ENCODE measurements around the gene PDGFRB.

Gene PDGFRB

GRCh38 chr5:150126921-150127265 is 28.8 kb downstream of the PDGFRB start:
- DNase-seq, result no peak

- DNase-seq, result no peak
Observed at GRCh38 chr5:150126199-150126920, 29.3 kb downstream of the PDGFRB start.

- no peak for DNase-seq
Observed at GRCh38 chr5:150125334-150125733, 30.3 kb downstream of the PDGFRB start.

DNA sequence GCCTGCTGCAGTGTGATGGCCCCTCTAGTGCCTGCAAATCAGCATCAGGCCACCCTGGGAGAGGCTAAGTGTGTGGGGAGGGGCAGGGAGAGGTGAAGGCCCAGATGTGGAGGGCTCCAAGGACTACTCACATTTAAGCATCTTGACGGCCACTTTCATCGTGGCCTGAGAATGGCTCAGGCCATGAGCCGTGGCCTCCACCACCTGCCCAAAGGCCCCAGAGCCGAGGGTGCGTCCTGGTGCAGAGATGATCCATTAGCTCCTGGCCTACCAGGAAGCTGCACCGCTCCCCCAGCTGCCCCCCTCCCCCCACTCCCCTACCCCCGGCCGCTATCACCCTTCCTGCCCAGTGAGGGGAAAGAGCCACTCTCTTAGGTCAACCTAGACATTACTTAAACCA is 31.0 kb downstream of the PDGFRB start:
- DNase-seq, result no peak

DNA sequence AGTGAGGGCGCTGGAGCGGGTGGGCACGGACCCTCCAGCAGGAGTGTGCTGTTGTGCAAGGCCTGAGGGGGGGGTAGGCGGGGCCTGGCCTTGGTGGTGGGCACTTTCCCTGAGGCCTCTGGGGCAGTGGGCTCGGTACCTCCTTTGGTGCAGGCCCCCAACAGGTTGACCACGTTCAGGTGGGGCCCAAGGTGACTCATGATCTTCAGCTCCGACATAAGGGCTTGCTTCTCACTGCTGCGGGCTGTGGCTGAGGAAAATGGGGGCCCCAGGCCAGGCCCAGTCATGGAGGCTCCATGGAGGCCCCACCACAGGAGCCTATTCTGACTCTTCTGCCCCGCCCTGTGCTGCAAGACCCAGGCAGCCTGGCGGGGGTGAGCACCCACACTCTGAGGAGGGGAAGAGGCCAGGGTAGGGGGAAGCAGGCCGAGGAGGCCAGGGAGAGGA is 31.5 kb downstream of the PDGFRB start:
- no peak for DNase-seq

GRCh38 chr5:150123542-150123941 is 32.1 kb downstream of the PDGFRB start:
- no peak for DNase-seq

GRCh38 chr5:150122536-150123481 is 32.8 kb downstream of the PDGFRB start:
- no peak for DNase-seq

GRCh38 chr5:150122158-150122510 is 33.5 kb downstream of the PDGFRB start:
- DNase-seq, result no peak

DNA sequence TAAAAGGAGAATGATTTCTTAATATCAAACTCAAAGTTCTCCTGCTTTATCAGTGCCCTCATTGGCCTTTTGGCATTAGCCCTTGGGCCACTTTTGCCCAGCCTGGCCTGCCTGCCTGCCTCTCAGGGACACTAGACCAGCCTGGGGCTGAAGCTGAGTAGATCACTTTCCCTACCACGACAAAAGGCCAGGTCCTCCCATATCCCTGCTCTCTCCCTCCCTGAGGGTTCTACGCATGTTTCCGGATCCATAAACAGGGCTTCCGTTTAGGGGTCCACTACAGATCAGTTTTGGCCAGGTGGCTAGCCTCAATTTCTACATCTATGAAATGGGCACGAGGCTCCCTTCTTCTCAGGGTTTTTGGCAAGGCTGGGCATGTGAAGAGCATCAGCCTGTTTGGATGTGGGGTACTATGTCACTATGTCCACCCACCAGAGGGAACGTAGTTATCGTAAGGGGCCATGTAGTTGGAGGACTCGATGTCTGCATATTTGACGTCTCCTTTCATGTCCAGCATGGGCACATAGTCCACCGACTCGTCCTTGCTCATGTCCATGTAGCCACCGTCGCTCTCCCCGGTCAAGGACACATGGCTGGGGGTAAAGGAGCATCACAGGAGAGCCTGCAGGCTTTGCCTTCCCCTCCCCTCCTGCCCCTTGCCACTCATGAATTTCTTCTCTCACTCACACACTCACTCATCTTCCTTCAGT is 34.0 kb downstream of the PDGFRB start:
- DNase-seq, result no peak

- no peak for DNase-seq
Observed at GRCh38 chr5:150120617-150121447, 34.8 kb downstream of the PDGFRB start.

GRCh38 chr5:150120062-150120441 is 35.6 kb downstream of the PDGFRB start:
- DNase-seq, result no peak

GRCh38 chr5:150119421-150120061 is 36.1 kb downstream of the PDGFRB start:
- no peak for DNase-seq

- no peak for DNase-seq
Observed at GRCh38 chr5:150118561-150119229, 37.0 kb downstream of the PDGFRB start.

- no peak for DNase-seq
Observed at GRCh38 chr5:150117945-150118560, 37.6 kb downstream of the PDGFRB start.

DNA sequence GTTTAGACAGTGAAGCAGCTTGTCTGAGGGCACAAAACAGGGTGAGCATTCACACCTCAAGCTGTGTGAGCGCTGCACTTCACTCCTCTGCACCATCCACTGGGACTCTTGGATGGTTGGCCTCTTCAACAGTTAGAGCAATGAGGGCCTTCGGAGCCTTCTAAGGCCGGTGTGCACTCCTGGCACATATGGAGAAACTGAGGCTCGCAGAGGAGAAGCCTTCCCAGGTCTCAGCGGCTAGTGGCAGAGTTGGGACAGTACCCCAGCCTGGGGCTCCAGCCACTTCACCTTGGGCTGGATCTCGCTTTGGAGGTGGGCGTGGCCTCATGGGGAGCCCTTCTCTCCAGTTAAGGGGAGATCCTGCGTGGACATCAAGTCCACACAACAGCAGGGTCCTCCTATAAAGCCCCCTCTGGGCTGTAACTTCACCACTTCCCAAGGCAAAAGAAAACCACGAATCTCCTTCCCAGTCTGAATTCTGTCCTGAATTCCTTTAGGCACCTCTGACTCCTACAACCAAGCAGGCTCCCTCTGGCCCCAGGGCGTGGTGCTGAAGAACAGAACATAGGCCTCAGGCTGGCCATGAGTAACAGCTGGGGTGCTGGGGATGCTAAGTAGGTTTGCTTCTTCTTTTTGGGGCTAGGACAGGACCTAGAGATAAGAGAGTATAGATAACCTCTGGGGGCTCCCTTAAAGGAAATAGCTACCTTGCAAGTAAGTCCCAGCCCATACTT is 38.8 kb downstream of the PDGFRB start:
- DNase-seq, result no peak

DNA sequence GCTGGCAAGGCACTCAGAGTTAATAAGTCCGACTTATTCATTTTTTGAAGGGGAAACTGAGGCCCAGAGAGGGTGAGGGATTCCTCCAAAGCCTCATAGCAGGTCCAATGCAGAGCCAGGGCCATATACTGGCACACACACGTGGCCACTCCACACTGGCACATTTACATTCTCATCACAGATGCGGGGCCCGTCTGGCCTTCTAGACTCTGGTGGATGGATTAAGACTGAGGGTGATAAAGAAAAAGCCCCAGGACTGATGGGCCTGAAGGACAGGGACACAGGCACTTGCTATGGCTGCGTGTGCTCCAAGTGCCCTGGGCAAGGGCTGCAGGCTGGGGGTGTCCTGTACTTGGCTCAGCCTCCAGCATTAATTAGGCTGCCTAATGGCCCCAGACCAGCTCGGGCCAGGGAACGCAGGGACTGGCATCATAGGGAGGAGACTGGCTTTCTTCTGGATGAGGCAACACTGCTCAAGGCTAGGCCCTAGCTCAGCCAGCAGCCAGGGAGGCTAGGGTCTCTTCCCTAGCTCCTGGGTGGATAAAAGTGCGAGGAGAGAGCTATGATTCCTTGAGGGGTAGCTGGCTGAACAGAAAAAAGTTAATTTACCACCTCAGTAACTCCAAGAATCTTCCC is 40.8 kb downstream of the PDGFRB start:
- DNase-seq, result no peak

- no peak for DNase-seq
Observed at GRCh38 chr5:150114102-150114641, 41.5 kb downstream of the PDGFRB start.

DNA sequence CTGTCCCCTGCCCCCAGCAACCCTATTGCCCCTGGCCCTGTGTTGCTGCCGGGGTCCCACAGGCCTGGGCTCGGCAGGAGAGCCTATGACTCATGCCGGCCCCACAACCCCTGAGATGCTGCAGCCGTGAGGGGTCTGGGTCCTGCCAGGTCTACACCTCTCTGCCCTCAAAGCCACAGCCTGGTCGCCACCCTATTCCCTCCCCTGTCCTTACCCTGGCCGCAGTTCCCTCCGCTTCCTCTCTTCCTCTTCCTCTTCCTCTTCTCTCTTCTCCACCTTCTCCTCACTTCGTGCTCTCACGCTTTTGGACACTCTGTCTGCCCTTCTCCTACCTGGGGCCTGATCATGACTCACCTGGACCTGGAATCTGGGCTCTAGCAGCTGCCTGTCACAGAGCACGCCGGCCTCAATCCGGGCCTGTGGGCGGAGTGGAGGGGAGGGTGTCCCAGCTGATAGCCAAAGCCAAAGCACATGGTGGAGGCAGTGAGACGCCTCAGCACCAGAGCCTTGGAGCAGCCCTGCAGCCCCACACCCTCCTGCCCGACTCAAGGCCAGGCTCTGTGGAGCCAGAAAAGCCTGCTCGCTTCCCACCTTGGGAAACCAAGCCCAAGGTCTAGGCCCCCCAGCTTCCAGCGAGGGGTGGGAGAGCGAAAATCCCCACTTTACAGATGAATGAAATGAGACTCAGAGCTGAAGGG is 42.4 kb downstream of the PDGFRB start:
- no peak for DNase-seq

Measured in NCI-H748 treated with DMSO at 0.1 percent for 48 hours (cell line).